Activated T-cell treated with anti-CD3 and anti-CD28 coated beads for 24 hours (primary cell): Measurements from ENCODE around the gene CLSTN2.

Experiments
- DNase-seq: peaks from one replicate; pipeline ENCODE4 v3.0.0-alpha.2; 2020; ENCODE audit warnings: low read depth

CLSTN2 gene

GRCh38 chr3:140599009-140599408 lies 664.0 kb downstream of the CLSTN2 start:
- no peak for DNase-seq

GRCh38 chr3:140599496-140599895 lies 664.5 kb downstream of the CLSTN2 start:
- no peak for DNase-seq

GRCh38 chr3:140601881-140602280 lies 666.9 kb downstream of the CLSTN2 start:
- no peak for DNase-seq

- DNase-seq: no peak
Observed at GRCh38 chr3:140602781-140603180, 667.8 kb downstream of the CLSTN2 start.

GRCh38 chr3:140603766-140604165 lies 668.8 kb downstream of the CLSTN2 start:
- no peak for DNase-seq

GRCh38 chr3:140610544-140610943 lies 675.6 kb downstream of the CLSTN2 start:
- DNase-seq: no peak

GRCh38 chr3:140614001-140614400 lies 679.0 kb downstream of the CLSTN2 start:
- no peak for DNase-seq

GRCh38 chr3:140617135-140617534 lies 682.1 kb downstream of the CLSTN2 start:
- no peak for DNase-seq

- no peak for DNase-seq
Observed at GRCh38 chr3:140626856-140627255, 691.9 kb downstream of the CLSTN2 start.
